ENCODE measurements around the gene MTERF4.

MTERF4 gene

DNA sequence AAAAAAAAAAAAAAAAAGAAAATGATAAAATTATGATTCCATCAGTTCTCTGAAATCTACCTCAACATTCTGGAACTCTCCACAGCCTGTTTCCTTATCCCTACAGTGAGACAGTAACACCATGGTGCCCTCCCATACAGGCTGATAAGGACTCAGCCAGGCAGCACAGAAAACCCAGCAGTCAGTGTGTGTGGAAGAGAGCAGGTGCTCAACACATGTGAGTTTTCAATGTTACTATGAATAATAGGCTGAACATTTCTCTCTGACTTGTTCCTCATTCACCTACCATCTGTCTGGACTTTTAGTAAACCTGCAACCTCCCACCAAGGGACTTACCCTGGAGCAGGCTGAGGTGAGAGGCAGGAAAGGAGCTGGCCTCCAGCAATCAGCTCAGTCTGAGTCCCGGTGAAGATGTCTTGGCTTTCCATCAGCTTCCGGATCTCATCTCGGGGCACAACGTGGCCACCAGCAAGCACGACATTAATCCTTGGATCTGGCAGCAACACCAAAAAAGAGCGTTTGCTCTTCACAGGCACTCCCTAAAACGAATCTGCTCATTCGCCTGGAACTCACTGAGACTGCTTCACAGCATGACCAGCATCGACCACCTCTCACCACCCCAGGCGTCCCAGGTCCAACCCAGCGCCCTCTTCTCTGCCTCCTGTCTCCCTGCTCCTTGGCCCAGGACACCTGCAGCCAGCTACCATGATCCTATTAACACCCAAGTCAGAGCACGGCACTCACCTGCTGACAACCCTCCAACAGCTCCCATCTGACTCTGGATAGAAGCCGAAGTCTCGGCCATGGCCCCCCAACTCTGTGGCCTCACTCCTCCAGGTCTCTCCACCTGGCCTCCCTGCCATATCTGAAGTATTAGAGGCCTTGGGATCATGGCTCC lies 30.7 kb upstream of the MTERF4 start:
- no peak for DNase-seq

DNA sequence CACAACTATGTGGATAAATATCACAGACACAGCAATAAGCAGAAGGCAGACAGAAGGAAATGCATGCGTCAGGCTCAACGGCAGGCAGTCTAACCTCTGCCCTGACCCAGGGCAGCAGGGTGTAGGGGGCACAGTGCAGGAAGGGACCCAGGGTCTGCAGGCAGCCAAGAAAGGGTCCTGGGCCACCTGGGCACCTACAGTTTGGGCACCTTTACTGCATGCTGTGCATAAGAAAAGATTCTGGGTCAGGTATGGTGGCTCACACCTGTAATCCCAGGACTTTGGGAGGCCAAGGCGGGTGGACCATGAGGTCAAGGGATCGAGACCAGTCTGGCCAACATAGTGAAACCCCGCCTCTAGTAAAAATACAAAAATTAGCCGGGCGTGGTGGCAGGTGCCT lies 29.4 kb upstream of the MTERF4 start:
- DNase-seq, result no peak

DNA sequence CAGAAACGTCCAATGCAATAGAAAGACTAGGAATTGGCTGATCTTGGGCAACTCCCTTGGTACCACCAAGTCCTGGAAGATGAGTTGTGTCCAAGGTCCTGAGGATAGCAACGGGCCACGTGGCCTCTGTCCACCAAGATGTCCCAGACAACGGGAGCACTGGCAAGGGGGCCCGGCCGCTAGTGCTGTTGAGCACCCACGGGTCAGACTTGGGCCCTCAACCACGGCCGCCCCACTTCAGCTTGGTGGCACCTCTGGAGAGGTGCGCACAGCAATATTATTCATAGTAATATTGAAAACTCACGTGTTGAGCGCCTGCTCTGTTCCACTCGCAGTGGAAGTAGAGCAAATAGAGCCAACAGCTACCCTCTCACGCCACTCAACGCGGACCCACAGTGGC lies 28.2 kb upstream of the MTERF4 start:
- no peak for DNase-seq

DNA sequence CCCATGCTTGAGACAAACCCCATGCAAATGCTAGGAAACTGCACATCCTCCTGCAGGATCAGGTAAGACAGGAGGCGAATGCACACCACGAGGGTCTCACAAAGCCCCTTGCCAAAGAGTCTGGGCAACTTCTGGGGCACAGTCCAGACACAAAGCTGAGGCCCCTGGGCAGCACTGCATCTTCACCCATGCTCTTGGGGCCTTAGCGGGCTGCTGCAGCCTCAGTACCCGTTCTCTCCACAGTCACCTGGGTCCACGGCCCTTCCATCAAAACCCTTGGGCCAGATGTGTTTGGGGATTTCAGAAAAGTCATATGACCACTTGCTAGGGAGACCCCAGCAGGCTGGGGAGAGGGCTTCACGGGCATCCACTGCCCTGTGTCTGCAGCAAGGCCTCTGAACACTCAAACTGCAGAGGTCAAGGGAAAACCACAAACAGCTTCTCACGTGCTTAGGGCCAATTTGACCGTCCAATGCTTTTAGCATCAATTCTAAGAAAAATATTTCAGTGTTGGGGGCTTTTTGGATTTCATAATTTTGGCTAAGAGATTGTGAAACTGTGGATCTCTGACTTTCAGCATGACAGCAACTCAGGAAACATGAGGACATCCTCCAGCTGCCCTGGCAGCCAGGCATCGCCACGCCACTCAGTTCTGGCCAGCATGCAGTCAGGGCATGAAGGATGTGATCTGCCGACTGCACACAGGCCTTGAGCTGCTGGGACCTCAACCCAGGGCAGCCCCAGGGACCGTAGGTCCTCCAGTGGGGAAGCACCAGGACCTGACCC lies 27.2 kb upstream of the MTERF4 start:
- DNase-seq, result no peak

DNA sequence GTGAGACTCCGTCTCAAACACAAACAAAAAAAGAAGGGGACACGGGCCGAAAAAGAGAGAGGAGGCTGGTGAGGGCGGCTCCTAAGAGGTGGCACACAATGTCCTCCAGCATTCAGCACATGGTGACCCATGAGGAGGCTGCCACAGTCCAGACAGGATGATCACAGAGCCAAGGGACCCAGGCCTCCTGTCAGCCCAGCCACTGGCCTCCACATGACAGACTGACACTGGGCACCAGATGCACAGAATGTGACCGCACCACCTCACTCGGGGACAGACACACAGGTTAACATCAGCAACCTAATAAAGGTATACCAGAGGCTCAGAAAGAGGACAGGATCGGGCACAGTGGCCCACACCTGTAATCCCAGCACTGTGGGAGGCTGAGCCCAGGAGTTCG lies 26.2 kb upstream of the MTERF4 start:
- no peak for DNase-seq

DNA sequence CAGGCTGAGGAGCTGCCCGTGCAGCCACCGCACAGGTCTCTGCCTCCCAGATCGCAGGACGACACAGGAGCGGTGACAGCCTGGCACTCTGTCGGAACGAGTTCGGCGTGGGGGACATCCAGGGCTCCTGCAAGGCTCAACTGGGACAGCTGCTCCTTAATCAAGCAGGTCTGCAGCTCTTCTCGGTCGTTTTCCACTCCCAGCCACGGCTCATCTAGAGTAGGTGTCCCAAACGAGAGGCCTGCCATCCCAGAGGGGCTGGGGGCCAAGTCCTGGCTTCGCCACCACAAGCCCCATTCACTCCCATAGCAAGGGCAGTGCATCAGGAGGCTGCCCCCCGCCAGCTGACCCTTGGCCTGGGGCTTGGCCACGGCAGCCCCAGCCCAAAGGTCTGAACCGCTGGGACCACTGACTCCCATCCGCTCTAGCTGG lies 24.7 kb upstream of the MTERF4 start:
- no peak for DNase-seq

DNA sequence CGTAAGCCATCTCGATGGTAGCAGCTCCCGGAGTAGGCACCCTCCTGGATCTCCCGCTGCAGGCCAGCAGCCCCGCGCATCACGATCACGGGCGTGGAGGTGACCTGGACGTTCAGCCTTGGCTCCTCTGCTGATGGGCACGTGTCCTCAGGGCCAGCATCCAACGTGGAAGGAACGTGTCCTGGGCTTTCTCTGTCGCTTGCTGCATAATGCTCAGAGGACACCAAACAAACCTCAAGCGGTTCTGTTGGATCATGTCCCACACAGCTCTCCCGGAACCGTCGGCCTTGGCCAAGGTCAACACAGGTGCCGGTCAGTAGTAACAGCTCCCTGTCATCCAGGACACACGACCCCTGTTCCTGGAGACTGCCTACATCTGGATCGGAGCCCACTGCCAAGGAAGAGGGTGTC lies 24.1 kb upstream of the MTERF4 start:
- DNase-seq, result no peak

DNA sequence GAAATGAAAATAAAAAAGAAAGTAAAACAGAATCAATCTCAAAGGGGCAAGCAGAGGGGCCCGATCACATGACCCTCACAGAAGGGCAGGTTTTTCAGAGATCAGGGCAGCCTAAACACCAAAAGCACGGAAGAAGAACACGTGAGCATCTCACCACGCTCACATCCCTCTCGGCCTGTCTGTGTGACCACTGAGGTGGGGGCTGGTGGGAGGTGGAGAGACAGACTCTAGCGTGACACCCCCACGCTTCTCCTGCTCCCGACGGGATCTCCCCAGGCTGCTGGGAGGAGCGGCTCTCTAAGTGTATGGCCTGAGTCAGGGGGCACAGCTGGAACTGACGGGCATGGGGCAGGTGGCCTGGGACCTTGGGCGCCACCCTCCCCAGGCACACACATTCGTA lies 23.5 kb upstream of the MTERF4 start:
- no peak for DNase-seq

DNA sequence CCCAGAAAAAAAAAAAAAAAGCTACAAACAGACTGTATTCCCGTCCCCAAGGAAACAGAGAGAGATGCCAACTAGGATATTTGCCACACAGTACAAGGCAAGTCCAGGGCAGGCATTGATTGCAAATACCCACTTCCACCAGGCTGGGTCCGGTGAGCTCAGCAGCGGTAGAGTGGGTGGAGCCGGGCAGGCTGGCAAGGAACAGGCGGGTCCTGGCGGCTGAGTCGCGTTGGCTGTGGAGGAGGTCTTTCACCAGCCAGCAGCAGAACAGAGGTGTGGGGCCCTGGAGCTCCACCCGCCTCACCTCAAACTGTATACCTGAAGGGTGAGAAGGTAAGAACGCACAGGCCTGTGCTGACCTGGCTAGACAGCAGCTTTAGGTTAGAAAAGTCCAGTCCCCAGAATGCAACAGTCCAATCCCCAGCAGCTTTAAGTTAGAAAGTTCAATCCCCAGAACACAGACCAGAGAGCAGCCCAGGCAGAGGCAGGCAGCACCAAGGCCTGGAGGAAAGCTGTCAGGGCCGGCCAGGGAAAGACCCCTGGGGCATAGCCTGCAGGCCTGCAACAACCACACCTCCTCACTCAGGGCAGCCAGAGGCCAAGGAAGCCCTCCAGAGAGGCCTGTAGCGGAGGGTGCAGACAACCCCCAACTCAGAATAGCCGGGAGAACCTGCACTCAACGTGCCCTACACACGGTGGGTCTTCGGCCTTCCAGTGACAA lies 21.9 kb upstream of the MTERF4 start:
- DNase-seq, result no peak

DNA sequence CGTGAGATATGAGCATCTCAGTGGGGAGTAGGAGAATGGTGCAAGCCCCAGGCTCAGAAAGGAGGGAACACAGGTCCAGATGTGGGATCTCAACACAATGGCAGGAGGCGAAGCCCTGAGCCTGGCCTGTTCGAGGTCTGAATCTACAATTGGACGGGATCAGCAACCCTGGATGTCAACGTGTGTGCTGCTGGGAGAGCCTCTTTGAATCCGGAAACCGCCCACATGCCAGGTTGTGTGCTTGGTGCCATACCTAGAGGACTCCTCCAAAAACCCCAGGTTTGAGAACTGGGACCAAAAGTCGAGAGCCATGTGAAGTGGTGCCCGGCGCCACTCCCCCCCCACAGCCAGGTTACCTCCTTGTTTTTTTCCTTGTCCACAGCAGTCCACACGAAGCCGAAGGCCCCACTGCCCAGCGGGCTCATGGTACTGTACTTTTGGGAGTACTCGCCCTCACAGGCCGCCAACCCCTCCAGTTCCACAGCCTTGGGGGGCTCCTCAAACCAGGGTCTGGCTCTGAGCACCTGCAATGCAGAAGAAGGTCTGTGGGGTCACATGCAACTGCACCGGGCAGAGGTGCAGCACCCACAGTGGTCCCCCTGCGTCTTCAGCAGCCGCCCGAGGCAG lies 20.4 kb upstream of the MTERF4 start:
- DNase-seq, result no peak

DNA sequence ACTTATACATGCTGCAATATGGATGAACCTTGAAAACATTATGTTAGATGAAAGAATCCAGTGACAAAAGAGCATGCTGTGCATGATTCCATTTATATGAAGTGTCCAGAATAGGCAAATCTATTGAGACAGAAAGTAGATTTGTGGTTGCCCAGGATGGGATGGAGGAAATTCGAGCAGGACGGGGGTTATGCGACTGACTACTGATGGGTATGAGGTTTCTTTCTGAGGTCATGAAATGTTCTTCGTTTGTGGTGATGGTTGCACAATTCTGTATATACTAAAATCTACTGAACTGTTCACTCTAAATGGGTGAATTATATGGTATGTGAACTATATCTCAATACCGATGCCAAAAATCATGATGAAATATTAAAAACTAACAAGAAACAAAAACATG lies 18.9 kb upstream of the MTERF4 start:
- DNase-seq, result no peak

DNA sequence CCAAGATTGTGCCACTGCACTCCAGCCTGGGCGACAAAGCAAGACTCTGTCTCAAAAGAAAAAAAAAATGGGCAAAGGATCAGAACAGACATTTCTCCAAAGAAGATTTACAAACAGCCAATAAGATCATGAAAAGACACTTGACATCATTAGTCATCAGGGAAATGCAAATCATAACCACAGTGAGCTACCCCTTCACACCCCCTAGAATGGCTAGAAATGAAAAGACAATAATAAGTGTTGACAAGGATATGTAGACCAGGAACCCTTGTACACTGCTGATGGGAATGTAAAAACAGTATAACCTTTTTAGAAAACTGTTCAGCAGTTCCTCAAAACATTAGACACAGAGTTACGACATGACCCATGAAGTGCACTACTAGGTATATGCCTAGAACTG lies 18.4 kb upstream of the MTERF4 start:
- DNase-seq, result no peak

DNA sequence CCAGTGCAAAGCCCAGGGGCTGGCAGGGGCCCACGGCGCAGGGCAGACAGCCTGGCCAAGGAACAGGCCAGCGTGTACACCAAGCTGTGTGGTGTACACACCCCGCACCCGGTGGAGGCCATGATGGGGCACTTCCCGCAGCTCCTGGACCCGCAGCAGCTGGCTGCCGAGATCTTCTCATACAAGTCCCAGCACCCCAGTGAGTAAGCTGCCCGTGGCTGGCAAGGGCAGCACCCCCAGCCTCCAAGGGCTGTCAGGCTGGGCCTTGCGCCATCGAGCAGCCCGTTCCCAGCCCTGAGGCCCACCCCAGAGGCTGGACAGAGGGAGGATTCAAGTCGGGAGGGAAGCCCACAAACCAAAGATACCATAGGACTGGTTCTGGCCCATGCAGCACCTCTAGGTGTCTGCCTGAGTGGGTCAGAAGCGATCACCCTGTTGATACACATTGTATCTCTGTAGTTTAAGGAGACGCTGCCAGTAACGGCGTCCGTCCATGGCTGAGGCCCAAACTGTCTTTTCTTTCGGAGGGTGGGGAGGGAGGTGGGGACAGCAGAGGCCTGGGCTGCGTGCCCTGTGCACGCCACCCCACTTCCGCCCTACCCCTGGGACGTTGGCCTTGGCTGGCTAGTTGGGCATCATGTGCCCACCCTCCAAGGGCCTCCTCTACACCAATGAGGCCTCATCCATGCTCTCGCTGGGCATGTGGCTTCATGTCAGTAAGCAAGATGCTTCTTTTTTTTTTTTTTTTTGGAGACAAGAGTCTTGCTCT lies 16.8 kb upstream of the MTERF4 start:
- DNase-seq, result no peak

DNA sequence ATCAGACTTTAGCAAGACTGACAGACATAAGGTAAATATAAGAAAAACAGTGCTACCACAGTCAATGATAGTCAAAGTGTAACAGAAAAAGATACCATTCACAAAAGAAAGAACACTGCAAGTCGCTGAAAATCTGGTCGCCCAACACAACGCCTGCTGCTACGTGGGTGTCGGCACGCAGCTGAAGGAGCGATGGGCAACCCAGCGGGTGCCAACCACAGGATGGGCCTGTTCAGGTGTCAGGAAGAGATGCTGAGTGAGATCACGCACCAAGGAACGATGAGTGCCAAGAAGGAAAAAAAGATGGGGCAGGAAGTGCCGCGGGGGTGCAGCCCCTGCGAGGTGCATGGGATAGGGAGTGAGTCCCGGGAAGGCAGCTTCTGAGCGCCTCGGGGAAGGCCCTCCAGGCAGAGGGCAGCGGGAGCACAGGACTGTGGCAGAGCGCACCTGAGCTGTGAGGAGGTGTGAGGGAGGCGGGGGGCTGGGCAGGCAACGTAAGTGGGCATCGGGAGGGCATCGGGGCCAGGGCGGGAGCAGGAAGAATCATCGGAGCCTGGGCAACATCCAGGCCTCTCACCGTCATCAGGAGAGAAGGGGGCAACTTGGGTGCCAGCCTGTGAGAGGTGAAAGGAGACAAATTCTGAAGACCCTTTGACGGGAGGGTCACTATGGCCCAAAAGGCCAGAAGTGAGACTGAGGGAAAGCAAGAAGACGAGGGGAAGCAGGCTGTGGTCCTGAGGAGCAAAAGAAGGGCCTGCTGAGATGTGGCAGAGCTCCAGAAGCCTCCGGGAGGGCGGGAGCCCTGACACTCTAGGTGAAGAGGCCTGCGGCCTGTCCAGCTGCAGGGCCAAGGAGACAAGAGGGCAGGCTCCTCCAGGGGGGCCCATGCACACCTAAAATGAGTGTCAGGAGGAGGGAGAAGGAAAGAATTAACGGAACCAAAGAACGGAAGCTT lies 14.8 kb upstream of the MTERF4 start:
- DNase-seq, result no peak

DNA sequence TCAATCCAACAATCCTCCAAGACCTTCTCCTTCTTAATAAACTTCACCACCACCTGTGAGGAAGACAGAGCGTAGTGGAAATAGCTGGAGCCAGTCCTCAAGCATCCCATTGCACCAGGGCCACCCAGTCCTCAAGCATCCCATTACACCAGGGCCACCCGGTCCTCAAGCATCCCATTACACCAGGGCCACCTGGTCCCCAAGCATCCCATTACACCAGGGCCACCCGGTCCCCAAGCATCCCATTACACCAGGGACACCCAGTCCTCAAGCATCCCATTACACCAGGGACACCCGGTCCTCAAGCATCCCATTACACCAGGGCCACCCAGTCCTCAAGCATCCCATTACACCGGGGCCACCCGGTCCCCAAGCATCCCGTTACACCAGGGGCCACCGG lies 13.3 kb upstream of the MTERF4 start:
- DNase-seq, result no peak

DNA sequence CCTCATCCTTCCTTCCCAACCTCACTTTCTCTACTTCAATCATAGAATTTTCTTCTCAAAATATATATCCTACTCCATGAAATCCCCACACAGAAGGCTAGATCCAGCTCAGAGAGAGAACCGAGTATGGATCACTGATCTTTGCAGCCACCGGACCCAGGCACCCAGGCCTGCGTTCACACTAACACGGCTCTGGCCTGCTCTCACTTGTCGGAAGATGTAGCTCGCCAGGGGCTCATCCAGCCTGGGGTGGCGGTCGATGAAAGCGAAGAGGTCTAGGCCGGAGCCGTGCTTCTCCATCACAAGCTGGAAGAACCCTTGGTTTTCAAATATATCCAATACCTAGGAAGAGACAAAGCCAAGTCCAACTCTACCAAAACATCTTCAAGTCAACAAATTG lies 12.7 kb upstream of the MTERF4 start:
- no peak for DNase-seq

DNA sequence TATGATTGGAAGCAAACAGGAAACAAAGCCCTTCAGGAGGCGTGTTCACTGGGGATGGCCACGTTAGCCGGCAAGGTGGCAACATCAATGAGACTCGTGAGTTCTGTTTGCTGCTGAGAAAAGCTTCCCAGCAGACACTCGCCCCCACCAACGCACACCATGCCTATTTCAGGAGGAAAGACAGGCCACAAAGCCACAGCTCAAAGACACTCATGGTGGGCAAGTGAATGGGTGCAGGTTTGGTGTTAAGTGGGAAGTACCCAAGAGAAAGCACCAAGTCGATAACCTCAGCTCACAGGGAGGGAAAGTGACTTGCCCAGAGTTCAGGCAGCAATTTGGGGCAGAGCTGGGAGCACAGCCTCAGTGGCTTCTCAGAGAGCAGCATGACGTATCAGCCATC lies 10.5 kb upstream of the MTERF4 start:
- no peak for DNase-seq

DNA sequence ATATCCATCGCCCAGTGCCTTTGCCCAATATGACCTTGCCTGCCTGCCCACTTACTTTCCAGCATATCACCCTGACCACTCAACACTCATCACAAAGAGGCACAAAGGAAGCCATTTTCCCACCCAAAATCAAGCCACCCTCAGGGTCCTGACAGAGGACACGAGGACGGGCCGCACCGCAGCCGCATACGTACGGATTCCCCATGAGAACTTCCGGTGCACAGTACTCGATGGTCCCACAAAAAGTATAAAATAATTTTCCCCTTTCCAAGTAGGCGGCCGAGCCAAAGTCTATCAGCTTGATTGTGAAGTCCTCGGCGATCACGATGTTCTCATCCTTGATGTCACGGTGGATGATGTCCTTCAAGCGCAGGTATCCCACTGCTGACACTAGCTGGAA lies 10.0 kb upstream of the MTERF4 start:
- no peak for DNase-seq

DNA sequence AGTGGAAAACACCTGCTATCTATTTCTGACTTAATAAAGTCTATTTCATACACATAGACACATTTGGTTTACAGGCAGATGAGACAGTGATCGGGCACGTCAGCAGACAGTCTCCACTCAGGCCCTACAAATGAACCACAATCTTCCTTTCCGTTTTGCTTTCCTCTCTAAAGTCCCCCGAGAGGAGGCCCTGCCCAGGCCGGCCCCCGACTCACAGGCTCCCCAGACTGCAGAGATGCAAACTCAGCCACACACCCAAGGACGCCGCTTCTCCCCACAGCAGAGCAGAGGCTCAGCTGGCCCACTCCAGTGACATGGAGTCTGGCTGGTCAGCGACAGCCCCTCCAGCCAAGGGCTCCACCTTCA lies 9.3 kb upstream of the MTERF4 start:
- DNase-seq, result no peak

DNA sequence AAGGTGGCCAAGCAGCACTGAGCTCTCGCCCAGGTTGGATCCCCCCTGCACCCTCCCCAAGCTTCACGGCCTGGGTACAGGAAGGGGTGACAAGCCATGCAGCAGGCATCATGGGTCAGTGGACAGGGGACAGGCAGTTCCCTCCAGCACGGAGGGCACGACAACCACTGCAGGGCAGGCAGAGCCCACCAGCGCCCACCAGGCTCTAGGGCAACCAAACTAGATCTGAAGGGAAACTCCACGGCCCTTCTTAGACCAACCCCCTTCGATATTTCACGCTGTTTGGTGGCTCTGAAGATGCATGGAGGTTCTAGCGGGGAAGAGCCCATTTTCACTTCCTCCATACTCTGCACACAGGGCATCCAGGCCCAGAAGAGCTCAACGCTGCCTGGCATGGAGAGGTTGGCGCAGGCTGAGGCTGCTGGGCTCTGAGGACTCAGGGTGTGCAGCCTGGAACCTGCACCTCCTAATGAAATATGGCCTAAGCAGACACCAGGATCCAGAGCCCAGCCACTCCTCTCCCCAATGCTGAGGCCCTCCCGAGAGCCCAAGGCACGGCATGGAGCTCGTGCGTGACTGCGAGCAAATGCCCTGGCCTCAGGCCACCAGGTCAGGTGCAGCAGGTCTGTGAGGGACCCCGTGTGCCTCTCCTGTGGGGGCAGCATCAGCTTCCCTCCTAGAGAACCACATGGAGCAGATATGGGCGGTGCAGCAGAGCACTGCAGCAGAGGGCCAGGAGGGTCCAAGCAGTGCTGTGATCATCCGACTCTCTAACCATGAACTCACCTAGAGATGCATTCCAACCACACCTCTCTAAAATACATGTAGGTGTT lies 8.7 kb upstream of the MTERF4 start:
- DNase-seq, result no peak

Data from NCI-H1694 (cell line).